Kidney tubule cell (primary cell): ENCODE results near the gene COPRS.

Experiments
- DNase-seq: peaks from one replicate; pipeline ENCODE4 v3.0.0-alpha.2; 2018; ENCODE audit warnings: low spot score

COPRS gene

GRCh38 chr17:31807846-31808245, 51.2 kb downstream of the COPRS start:
- peak; percentile 53 for DNase-seq

DNA sequence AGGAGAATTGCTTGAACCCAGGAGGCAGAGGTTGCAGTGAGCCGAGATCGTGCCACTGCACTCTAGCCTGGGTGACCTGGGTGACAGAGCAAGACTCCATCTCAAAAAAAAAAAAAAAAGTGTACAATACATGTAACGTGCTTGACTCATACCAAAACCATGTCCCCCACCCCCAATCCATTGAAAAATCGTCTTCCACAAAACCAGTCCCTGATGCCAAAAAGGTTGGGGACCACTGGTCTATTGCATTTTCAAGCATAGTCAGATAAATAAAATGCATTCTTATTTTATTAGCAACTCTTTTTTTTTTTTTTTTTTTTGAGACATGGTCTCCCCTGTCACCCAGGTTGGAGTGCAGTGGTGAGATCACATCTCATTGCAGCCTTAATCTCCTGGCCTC, 52.1 kb downstream of the COPRS start:
- no peak for DNase-seq

DNA sequence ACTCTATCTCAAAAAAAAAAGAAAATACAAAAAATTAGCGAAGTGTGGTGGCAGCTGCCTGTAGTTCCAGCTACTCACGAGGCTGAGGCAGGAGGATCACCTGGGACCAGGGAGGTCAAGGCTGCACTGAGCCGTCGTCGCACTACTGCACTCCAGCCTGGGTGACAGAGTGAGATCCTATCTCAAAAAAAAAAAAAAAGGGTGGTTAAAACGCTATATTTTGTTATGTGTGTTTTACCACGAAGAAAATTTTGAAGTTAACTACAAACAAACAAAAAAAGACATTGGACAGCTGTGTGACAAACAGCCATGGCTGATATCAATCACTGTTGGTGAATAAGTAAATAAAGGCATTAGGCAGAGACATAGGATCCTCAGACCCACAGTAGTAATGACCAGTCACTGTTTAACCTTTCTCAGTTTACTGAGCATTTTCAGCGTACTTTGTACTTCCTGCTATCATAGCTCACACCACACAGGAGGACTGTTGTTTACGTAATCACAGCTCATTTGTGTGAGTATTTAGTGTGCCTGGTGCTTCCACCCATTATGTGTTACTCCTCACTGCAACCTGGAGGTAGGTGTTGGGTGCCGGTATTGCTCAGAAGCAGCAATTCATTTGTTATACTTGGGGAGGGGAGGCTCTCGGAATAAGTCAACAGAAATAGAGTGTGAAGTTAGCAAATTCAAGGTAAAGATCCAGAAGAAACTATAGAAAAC, 55.4 kb downstream of the COPRS start:
- DNase-seq, result peak; percentile 53

- DNase-seq, result no peak
Measured at GRCh38 chr17:31802502-31802901, 56.5 kb downstream of the COPRS start.
